Stimulated activated CD4-positive, alpha-beta T cell treated with anti-CD3 and anti-CD28 coated beads, Interleukin-12 subunit alpha, Interleukin-12 subunit beta, amount 100 ng/mL, for 4 hours (primary cell): ENCODE data around the gene SPAG8.
A peak's percentile ranks its signal among the peaks of the same experiment; 100 is the strongest.

Experiments
- DNase-seq: peaks from one replicate; pipeline ENCODE4 v3.0.0-alpha.2; 2020

The SPAG8 gene

GRCh38 chr9:35808433-35808832 lies 3.6 kb downstream of the SPAG8 start:
- no peak for DNase-seq

- no peak for DNase-seq
These were observed 6.0 kb downstream of the SPAG8 start for GRCh38 chr9:35806101-35806500.

- DNase-seq, result no peak
These were observed 10.5 kb downstream of the SPAG8 start for GRCh38 chr9:35801328-35802128.

GRCh38 chr9:35800530-35800929 lies 11.5 kb downstream of the SPAG8 start:
- no peak for DNase-seq

GRCh38 chr9:35798658-35799374 lies 13.2 kb downstream of the SPAG8 start:
- peak; percentile 32 for DNase-seq

- no peak for DNase-seq
These were observed 14.6 kb downstream of the SPAG8 start for GRCh38 chr9:35797311-35798109.

- no peak for DNase-seq
These were observed 16.4 kb downstream of the SPAG8 start for GRCh38 chr9:35795695-35796094.

- DNase-seq, result no peak
These were observed 18.6 kb downstream of the SPAG8 start for GRCh38 chr9:35793461-35793860.

GRCh38 chr9:35792826-35793225 lies 19.2 kb downstream of the SPAG8 start:
- no peak for DNase-seq

GRCh38 chr9:35792024-35792813 lies 19.8 kb downstream of the SPAG8 start:
- DNase-seq, result no peak

- no peak for DNase-seq
These were observed 20.7 kb downstream of the SPAG8 start, which contains the start of gene NPR2 for GRCh38 chr9:35791297-35791921. Gene NPR2, plus strand, starts transcription at chr9:35791591. Its CDS starts 818 bp downstream, at chr9:35792409.

GRCh38 chr9:35790385-35791296 lies 21.4 kb downstream of the SPAG8 start:
- peak; percentile 37 for DNase-seq

- DNase-seq, result no peak
These were observed 22.1 kb downstream of the SPAG8 start for GRCh38 chr9:35790025-35790384.

- DNase-seq, result no peak
These were observed 22.5 kb downstream of the SPAG8 start for GRCh38 chr9:35789541-35789940.

- DNase-seq, result no peak
These were observed 28.6 kb downstream of the SPAG8 start for GRCh38 chr9:35783418-35783817.

GRCh38 chr9:35781066-35781465 lies 31.0 kb downstream of the SPAG8 start:
- DNase-seq, result no peak

- no peak for DNase-seq
These were observed 33.6 kb downstream of the SPAG8 start for GRCh38 chr9:35778496-35778895.

GRCh38 chr9:35776018-35776417 lies 36.0 kb downstream of the SPAG8 start:
- no peak for DNase-seq

GRCh38 chr9:35774907-35775635 lies 37.0 kb downstream of the SPAG8 start:
- DNase-seq, result no peak

- no peak for DNase-seq
These were observed 40.1 kb downstream of the SPAG8 start for GRCh38 chr9:35771943-35772342.
